A673 (cell line): ENCODE results near the gene UBE2R2. TPM values are rescaled to one million over a fixed set of nuclear protein-coding genes. Genes with fewer than 3 reads are reported as not detected.

ENCODE experiments used
- BruUV-seq: library from RNA; stranded (reverse); fragments of 400-500 nt; replicated peaks from 2 replicates; lab custom pipeline; 2021; lab: Mats Ljungman, UMichigan
- CTCF ChIA-PET: fragments of 300-600 bp; sonication (Branson Sonifier 250); formaldehyde crosslinking; loops from one replicate; lab custom pipeline; 2022; ENCODE audit warnings: antibody characterized with exemption; lab: Charles Lee
- POLR2A ChIA-PET: fragments of 300-600 bp; sonication (Branson Sonifier 250); formaldehyde crosslinking; loops from one replicate; lab custom pipeline; 2022; ENCODE audit warnings: antibody characterized with exemption; ENCODE audit not compliant: low non-redundant PET; lab: Charles Lee
- DNase-seq: peaks from one replicate; pipeline ENCODE4 v3.0.0-alpha.2; 2015; ENCODE audit warnings: low spot score
- H3K27ac ChIP-seq: fragments of 200-600 bp; sonication (generic); 2 replicates; pipeline ENCODE4 v1.5.1; 2016; ENCODE audit warnings: mixed run types, low read depth, mild to moderate bottlenecking, mixed read lengths, antibody characterized with exemption, low read length; ENCODE audit not compliant: poor library complexity, severe bottlenecking
- H3K27me3 ChIP-seq: fragments of 200-600 bp; sonication (generic); replicated peaks from 2 replicates; pipeline ENCODE4 v1.6.1; 2017; ENCODE audit warnings: mixed run types, low read depth, mild to moderate bottlenecking, mixed read lengths, antibody characterized with exemption, low read length; ENCODE audit not compliant: insufficient read depth, poor library complexity
- H3K36me3 ChIP-seq: fragments of 200-600 bp; sonication (generic); 2 replicates; pipeline ENCODE4 v1.6.1; 2016; ENCODE audit warnings: mixed run types, mild to moderate bottlenecking, mixed read lengths, antibody characterized with exemption, low read length; ENCODE audit not compliant: insufficient read depth, poor library complexity, severe bottlenecking
- H3K4me1 ChIP-seq: fragments of 200-600 bp; sonication (generic); 2 replicates; pipeline ENCODE4 v1.6.1; 2017; ENCODE audit warnings: mixed run types, mild to moderate bottlenecking, mixed read lengths, antibody characterized with exemption, low read length; ENCODE audit not compliant: insufficient read depth, poor library complexity, severe bottlenecking
- H3K4me3 ChIP-seq: fragments of 200-600 bp; sonication (generic); 2 replicates; pipeline ENCODE4 v1.5.1; 2016; ENCODE audit warnings: low read depth, mixed run types, mild to moderate bottlenecking, mixed read lengths, low read length; ENCODE audit not compliant: poor library complexity, severe bottlenecking
- H3K9me3 ChIP-seq: fragments of 200-600 bp; sonication (generic); 2 replicates; pipeline ENCODE4 v1.6.1; 2016; ENCODE audit warnings: mixed run types, low read depth, mild to moderate bottlenecking, mixed read lengths, antibody characterized with exemption, low read length; ENCODE audit not compliant: poor library complexity, severe bottlenecking
- CTCF ChIP-seq: fragments of 300-800, 200-600 bp; sonication (generic); conservative IDR thresholded peaks from 2 replicates; pipeline ENCODE4 v1.5.1; 2017; ENCODE audit warnings: low read depth, mild to moderate bottlenecking, antibody characterized with exemption, low read length, moderate library complexity, mixed read lengths
- EZH2 ChIP-seq: fragments of 200-600 bp; sonication (generic); IDR thresholded peaks from 2 replicates; pipeline ENCODE4 v1.6.1; 2017; ENCODE audit warnings: borderline replicate concordance, low read depth, mild to moderate bottlenecking, mixed read lengths, antibody characterized with exemption, low read length; ENCODE audit not compliant: poor library complexity, severe bottlenecking
- intact Hi-C: fragments of 100-400 bp; cut with micrococcal nuclease; formaldehyde crosslinking; loops from one replicate; pipeline ENCODE4 v1.10.0; 2022; ENCODE audit not compliant: unreplicated experiment
- total RNA-seq: library from RNA; stranded (reverse); gene quantifications from 2 replicates; pipeline ENCODE4 v1.2.3, GENCODE V29; 2021

The UBE2R2 gene
- total RNA-seq, 1 experiment from 2014 or later = 49.2 TPM

GRCh38 chr9:33809506-33809905 is 7.5 kb upstream of the UBE2R2 start:
- no peak for DNase-seq
- no peak for TF ChIP-seq EZH2
- TF ChIP-seq CTCF = no peak
- ChIA-PET POLR2A (no interaction called here), CTCF (no interaction called here)
- BruUV-seq = no TSS peak
- Histone ChIP-seq H3K36me3 (no peaks in the 10 kb centered on the region), H3K9me3 (no peaks in the 10 kb centered on the region), H3K4me1 (peaks cover 7% of the 10 kb centered on the region), H3K27ac (no peak overlapping the region), H3K27me3 (no peaks in the 10 kb centered on the region), H3K4me3 (no peak overlapping the region)
- intact Hi-C loops = no loop called here

- no peaks in the 10 kb centered on the region for H3K36me3 ChIP-seq
These were observed 3.0 kb upstream of the UBE2R2 start for GRCh38 chr9:33813712-33814641.

GRCh38 chr9:33815781-33816180 is 1.2 kb upstream of the UBE2R2 start:
- Histone ChIP-seq H3K27me3 (no peaks in the 10 kb centered on the region), H3K4me1 (peaks cover 28% of the 10 kb centered on the region), H3K27ac (peak overlapping the region; percentile 98), H3K36me3 (no peaks in the 10 kb centered on the region), H3K4me3 (no peak overlapping the region), H3K9me3 (no peaks in the 10 kb centered on the region)
- no peak for TF ChIP-seq EZH2
- TF ChIP-seq CTCF = no peak
- POLR2A ChIA-PET = no interaction called here
- DNase-seq = no peak
- intact Hi-C loops = no loop called here
- CTCF ChIA-PET = no interaction called here
- no TSS peak for BruUV-seq

More at GRCh38 chr9:33813712-33814641, 3.0 kb upstream of the UBE2R2 start:
- Histone ChIP-seq H3K4me3 (no peak overlapping the region), H3K27me3 (no peaks in the 10 kb centered on the region), H3K27ac (peak overlapping the region; percentile 14), H3K4me1 (peaks cover 15% of the 10 kb centered on the region), H3K9me3 (no peaks in the 10 kb centered on the region)
- DNase-seq = peak; percentile 69
- intact Hi-C loops = loop anchor here (2.0 kb wide), 1 partner anchor 261 kb away; no protein-coding TSS in a partner anchor
- POLR2A ChIA-PET = interaction anchor here (0.7 kb wide), 1 partner anchor 30 kb away, joined by 4 read pairs; no protein-coding TSS in a partner anchor
- no TSS peak for BruUV-seq
- CTCF ChIA-PET = interaction anchor here (0.5 to 2.3 kb wide), 21 partner anchors 11 to 1121 kb away, joined by 3 to 19 read pairs (median 4); no protein-coding TSS in a partner anchor
- TF ChIP-seq EZH2 (no peak), CTCF (peak; percentile 70)
